HG03159 (cell line): ENCODE results near the gene PARD6A.
A peak's percentile ranks its signal among the peaks of the same experiment; 100 is the strongest.

Experiments used
- ATAC-seq: cut with Tn5 transposase; IDR thresholded peaks from one replicate; pipeline ENCODE4 v1.9.1; 2021; ENCODE audit warnings: mild to moderate bottlenecking, moderate library complexity; ENCODE audit not compliant: unreplicated experiment

Gene PARD6A

GRCh38 chr16:67653789-67654402 lies 6.9 kb upstream of the PARD6A start:
- no peak for ATAC-seq

GRCh38 chr16:67654403-67654911 lies 6.3 kb upstream of the PARD6A start:
- no peak for ATAC-seq

GRCh38 chr16:67655363-67655762 lies 5.4 kb upstream of the PARD6A start:
- no peak for ATAC-seq

DNA sequence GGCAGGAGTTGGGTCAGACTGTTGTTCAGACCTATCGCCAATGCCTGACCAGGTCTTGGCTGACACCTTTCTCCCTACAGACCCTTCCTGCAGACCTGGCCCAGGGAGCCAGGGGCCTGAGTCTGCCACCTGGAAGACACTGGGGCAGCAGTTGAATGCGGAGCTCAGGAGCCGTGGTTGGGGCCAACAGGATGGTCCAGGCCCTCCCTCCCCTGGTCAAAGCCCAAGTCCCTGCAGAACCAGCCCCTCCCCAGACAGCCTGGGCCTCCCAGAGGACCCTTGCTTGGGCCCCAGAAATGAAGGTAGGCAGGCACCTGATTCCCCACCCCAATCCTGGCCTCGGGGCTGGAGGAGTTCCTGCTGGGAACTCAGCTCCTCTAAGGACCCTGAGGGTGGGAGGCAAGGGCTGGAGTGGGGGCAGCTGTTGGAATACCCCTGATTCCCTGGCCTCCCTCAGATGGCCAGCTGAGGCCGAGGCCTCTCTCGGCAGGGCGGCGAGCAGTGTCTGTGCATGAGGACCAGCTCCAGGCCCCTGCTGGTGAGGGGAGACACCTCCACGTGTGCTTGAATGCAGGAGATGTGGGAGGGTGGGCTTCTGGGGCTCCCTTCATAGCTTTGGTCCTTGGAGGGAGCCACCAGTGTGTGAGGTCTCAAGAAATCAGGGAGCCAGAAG lies 4.3 kb upstream of the PARD6A start:
- no peak for ATAC-seq

DNA sequence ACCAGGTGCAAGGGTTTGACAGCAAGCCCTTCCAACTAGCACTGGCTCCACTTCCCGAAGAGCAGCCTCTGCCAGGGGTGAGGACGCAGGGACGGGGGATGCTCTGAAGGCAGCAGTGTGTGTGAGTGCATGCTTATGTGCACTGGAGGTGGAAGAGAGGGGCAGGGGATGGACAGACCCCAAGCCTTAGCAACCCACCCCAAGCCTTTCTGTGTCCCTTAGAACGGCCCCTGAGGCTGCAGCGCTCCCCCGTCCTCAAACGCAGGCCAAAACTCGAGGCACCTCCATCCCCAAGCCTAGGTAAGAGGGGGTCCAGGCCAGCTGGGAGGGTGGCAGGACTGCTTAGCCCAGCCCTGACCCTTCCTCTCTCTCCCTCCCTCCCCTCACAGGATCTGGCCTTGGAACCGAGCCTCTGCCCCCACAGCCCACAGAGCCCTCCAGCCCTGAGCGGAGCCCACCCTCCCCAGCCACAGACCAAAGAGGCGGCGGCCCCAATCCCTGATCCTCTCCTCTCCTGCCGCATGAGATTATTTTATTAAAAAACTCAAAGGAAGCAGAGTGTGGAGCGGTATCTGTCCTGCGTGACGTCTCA lies 3.6 kb upstream of the PARD6A start:
- ATAC-seq = no peak

DNA sequence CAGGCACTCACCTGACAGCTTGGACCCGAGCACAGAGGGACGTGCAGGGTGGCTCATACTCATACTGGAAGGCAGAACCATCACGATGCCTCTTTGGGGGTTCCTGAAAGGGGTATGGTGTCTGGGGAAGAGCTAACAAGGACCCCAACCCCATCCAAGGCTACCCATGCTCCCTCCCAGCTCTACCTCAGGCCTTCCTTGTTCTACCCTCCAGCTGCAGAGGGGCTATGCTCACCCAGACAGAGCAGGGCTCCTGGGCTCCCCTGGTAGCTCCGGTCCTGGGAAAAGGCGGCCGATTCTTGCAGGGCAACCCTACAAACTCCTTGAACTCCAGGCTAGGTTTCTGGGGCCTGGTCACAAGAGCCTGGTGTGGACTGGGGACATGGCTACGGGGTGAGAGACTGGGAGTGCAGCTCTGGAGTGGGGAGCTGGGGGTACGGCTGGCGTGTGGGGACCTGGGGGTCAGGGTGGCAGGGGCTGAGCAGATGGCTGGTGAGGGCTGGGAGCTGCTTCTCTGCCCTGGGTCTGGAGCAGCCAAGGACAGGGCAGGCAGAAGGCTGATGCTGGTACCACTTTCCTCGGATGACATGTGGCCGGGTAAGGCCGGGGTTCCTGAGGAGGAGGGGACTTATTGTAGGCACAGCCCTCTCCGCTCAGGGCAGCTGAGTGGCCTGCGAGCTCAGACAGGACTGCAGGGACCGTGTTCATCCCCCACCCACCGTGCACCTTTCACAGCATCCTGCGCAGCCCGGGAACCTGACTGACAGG lies 2.8 kb upstream of the PARD6A start:
- no peak for ATAC-seq

- no peak for ATAC-seq
These were observed 1.7 kb upstream of the PARD6A start for GRCh38 chr16:67658849-67659674.

GRCh38 chr16:67659675-67660563 lies 841 bp upstream of the PARD6A start, which contains the start of gene ACD:
TSS of gene ACD (minus strand) at chr16:67660260. CDS start at chr16:67660220, 40 bp downstream.
- ATAC-seq = peak; percentile 51

DNA sequence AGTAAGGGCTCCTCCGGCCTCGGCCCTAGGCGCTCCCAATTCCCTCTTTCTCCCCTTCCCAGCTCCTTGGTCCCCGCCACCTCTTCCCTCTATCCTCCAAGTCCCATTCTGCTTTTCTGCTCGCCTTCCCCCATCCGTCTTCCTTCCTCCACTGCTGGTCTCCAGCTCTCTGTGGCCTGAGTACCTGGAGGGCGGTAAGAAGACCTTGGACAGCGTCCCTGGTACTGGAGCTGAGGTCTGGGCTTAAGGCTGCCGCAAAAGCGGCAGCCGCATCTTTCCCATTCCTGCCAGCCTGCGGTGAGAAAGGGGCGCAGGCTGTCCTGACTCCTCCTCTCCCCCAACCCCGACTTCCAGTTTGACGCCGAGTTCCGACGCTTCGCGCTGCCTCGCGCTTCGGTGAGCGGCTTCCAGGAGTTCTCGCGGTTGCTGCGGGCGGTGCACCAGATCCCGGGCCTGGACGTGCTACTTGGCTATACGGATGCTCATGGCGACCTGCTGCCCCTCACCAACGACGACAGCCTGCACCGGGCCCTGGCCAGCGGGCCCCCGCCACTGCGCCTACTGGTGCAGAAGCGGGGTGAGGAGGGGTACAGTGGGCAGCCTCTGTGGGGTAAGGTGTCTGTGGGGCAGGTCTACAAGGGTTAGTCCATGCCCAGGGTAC lies 471 bp downstream of the PARD6A start:
- no peak for ATAC-seq

GRCh38 chr16:67661886-67662652 lies 1.3 kb downstream of the PARD6A start:
- no peak for ATAC-seq

GRCh38 chr16:67662653-67663010 lies 1.9 kb downstream of the PARD6A start:
- no peak for ATAC-seq

DNA sequence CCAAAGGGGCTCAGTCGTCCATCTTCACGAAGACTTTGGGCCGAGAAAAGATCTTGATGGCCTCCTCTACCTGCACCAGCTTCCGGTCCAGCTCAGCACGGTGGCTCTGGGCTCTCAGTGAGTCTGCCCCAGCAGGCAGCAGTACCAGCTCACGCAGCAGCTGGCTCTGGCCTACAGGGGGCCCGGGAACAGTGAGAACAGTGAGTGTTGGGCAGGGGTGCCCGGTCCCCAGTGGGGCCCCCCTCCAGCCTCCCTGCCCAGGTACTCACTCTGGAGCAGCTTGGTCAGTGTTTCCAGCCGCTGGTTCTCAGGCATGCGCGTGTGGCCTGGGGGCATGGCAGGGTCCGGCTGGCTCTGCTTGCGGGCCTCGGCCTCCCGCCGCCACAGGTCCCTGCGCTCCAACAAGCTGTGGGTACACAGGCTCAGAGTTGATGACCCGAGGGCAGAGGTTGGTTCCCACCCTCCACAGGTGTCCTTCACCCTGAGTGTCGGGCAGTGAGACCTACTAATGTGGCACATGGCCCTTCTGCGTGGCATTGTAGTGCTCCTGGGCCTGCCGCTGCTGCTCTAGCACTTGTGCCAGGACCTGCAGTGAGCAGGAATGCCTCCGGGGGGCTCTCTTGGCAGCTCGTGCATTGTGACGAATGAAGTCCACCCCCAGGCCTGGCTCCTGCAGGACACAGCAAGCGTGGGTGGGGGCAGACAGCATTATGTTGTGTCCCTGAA lies 2.6 kb downstream of the PARD6A start:
- no peak for ATAC-seq

- ATAC-seq = no peak
These were observed 3.1 kb downstream of the PARD6A start for GRCh38 chr16:67663877-67664222.

DNA sequence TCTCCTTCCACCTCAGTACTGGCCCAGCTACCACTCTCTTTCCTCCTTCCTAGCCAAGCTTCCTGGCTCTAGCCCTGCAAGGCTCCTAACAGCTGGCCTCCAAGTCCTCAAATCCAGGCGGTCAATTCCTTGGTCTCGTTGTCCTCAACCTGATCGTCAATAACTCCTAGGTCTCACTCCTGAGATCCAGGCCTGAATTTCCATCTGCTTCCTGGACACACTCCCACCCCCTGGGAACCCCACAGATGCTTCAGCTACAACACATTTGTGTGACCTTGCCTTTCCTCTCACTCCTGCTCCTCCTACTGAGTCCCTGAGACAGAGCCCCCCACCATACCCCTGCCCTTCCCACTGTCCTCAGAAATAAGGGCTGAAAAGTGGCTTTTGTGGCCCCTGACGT lies 3.5 kb downstream of the PARD6A start:
- ATAC-seq = no peak

GRCh38 chr16:67664871-67665270 lies 4.1 kb downstream of the PARD6A start:
- no peak for ATAC-seq

DNA sequence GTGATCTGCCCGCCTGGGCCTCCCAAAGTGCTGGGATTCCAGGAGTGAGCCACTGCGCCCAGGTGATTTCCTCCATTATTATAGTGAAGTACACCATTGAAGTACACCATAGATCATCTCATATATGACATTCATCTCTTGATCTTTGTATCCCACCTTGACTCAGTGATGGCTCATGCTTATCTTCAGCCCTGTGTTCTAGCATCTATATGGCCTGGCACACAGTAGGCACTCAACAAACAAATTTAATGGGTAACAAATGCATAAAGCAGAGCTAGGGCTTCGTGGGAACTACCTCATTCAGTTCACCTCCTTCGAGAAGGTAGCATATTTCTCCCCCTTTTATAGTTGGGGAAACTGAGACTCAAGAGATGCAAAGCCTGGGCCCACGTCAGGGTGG lies 4.8 kb downstream of the PARD6A start:
- ATAC-seq = no peak

- no peak for ATAC-seq
These were observed 5.3 kb downstream of the PARD6A start for GRCh38 chr16:67666032-67666551.
